ENCODE results near the gene ECE1. TPM values are rescaled to one million over a fixed set of nuclear protein-coding genes. Genes with fewer than 3 reads are reported as not detected.
A peak's percentile ranks its signal among the peaks of the same experiment; 100 is the strongest.
"Not testable (repeated sequence)": the region's sequence is repeated elsewhere in the genome, so short reads cannot be mapped to it uniquely, and the experiment has no call there.

The ECE1 gene
- total RNA-seq, 4 donors from 2014 or later, result 74.5 to 146 (median 97.2) TPM

DNA sequence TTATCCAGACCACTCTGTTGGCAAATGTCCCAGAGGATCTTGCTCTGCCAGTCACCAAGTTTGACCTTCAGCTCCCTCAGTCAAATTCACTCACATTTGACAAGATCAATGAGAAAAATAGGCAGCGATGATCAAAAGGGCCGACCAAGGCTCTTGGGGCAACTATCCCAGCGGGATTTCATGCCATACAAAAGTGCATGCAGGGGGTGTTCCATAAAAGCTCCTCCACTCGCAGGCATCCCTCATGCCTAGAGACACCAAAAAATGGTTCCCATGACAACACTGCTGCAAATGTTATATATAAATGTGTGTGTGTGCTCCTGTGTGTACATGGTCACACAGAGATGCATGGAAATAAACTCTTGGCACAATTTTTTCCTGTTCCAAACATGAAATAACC is 97.4 kb downstream of the ECE1 start:
- Histone ChIP-seq H3K36me3 (no peaks in the 10 kb centered on the region), H3K27me3 (no peaks in the 10 kb centered on the region), H3K27ac (no peak overlapping the region), H3K4me1 (no peaks in the 10 kb centered on the region), H3K4me3 (replicated peaks in 1 of 3) (no peak overlapping the region), H3K9me3 (no peaks in the 10 kb centered on the region)
- TF ChIP-seq, protein P1, sequence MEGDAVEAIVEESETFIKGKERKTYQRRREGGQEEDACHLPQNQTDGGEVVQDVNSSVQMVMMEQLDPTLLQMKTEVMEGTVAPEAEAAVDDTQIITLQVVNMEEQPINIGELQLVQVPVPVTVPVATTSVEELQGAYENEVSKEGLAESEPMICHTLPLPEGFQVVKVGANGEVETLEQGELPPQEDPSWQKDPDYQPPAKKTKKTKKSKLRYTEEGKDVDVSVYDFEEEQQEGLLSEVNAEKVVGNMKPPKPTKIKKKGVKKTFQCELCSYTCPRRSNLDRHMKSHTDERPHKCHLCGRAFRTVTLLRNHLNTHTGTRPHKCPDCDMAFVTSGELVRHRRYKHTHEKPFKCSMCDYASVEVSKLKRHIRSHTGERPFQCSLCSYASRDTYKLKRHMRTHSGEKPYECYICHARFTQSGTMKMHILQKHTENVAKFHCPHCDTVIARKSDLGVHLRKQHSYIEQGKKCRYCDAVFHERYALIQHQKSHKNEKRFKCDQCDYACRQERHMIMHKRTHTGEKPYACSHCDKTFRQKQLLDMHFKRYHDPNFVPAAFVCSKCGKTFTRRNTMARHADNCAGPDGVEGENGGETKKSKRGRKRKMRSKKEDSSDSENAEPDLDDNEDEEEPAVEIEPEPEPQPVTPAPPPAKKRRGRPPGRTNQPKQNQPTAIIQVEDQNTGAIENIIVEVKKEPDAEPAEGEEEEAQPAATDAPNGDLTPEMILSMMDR (IDR thresholded peaks at IDR 0.05), result no peak
- DNase-seq, result no peak
- intact Hi-C loops (cut with DNase I), result loop anchor here (10.0 kb wide), 1 partner anchor 668 kb away; no protein-coding TSS in a partner anchor
- whole genome bisulfite sequencing, 2 donors, result 83 to 85% methylated on average over 4 of the region's 4 CpGs

GRCh38 chr1:21192284-21192683 is 98.0 kb downstream of the ECE1 start:
- no peak for TF ChIP-seq POLR2A (IDR thresholded peaks at IDR 0.05)
- TF ChIP-seq, protein P1 (IDR thresholded peaks at IDR 0.05), result no peak
- WGBS, 2 donors, result 67 to 73% methylated on average over 5 of the region's 5 CpGs
- intact Hi-C loops (cut with DNase I), result loop anchor here (10.0 kb wide), 1 partner anchor 667 kb away; no protein-coding TSS in a partner anchor
- Histone ChIP-seq H3K36me3 (no peaks in the 10 kb centered on the region), H3K27me3 (no peaks in the 10 kb centered on the region), H3K4me1 (no peaks in the 10 kb centered on the region), H3K27ac (no peak overlapping the region), H3K9me3 (no peaks in the 10 kb centered on the region), H3K4me3 (replicated peaks in 1 of 3) (no peak overlapping the region)
- peak in 1 of 2 donors; percentile 21 for DNase-seq

GRCh38 chr1:21190771-21191170 is 99.5 kb downstream of the ECE1 start:
- not testable (repeated sequence) for DNase-seq; H3K27ac ChIP-seq; H3K9me3 ChIP-seq; H3K36me3 ChIP-seq; H3K27me3 ChIP-seq; H3K4me1 ChIP-seq; H3K4me3 ChIP-seq (replicated peaks in 1 of 3)
- intact Hi-C loops (cut with DNase I), result loop anchor here (10.0 kb wide), 1 partner anchor 666 kb away; no protein-coding TSS in a partner anchor
- 56 to 76% methylated on average over 2 of the region's 2 CpGs for WGBS, 2 donors

- no peak for DNase-seq
- Histone ChIP-seq H3K36me3 (no peaks in the 10 kb centered on the region), H3K4me3 (replicated peaks in 1 of 3) (no peak overlapping the region), H3K27ac (no peak overlapping the region), H3K4me1 (peaks cover 6 to 7% of the 10 kb centered on the region in 2 donors), H3K9me3 (no peaks in the 10 kb centered on the region), H3K27me3 (no peaks in the 10 kb centered on the region)
- intact Hi-C loops (cut with DNase I), result loop anchor here (10.0 kb wide), 1 partner anchor 665 kb away; no protein-coding TSS in a partner anchor
- TF ChIP-seq, protein P1 (IDR thresholded peaks at IDR 0.05), result no peak
- TF ChIP-seq POLR2A (IDR thresholded peaks at IDR 0.05), result no peak
- WGBS, 2 donors, result 96 to 97% methylated on average over 1 of the region's 1 CpG
Observed at GRCh38 chr1:21189906-21190500, 100.3 kb downstream of the ECE1 start.

GRCh38 chr1:21189421-21189820 is 100.8 kb downstream of the ECE1 start:
- intact Hi-C loops (cut with DNase I), result no loop called here
- Histone ChIP-seq H3K9me3 (no peaks in the 10 kb centered on the region), H3K36me3 (no peaks in the 10 kb centered on the region), H3K27me3 (no peaks in the 10 kb centered on the region), H3K27ac (no peak overlapping the region), H3K4me3 (replicated peaks in 1 of 3) (no peak overlapping the region), H3K4me1 (peaks cover 11% of the 10 kb centered on the region in 2 donors)
- 78 to 81% methylated on average over 3 of the region's 3 CpGs for WGBS, 2 donors
- TF ChIP-seq, protein P1 (IDR thresholded peaks at IDR 0.05), result no peak
- TF ChIP-seq POLR2A (IDR thresholded peaks at IDR 0.05), result no peak
- DNase-seq, result no peak
